ENCODE measurements around the gene BYSL.

Gene BYSL

GRCh38 chr6:41914869-41915530 is 6.3 kb upstream of the BYSL start:
- DNase-seq = no peak

GRCh38 chr6:41917528-41917927 is 3.8 kb upstream of the BYSL start:
- no peak for DNase-seq

GRCh38 chr6:41921712-41921998 is 356 bp downstream of the BYSL start:
- DNase-seq = no peak

- DNase-seq = no peak
Measured at GRCh38 chr6:41922154-41922553, 855 bp downstream of the BYSL start.

- no peak for DNase-seq
Measured at GRCh38 chr6:41927253-41927652, 6.0 kb downstream of the BYSL start.

GRCh38 chr6:41929924-41930323 is 8.6 kb downstream of the BYSL start:
- no peak for DNase-seq

GRCh38 chr6:41931792-41932191 is 10.5 kb downstream of the BYSL start:
- DNase-seq = no peak

- no peak for DNase-seq
Measured at GRCh38 chr6:41932378-41932777, 11.1 kb downstream of the BYSL start.

- DNase-seq = no peak
Measured at GRCh38 chr6:41934278-41935192, 13.2 kb downstream of the BYSL start.

GRCh38 chr6:41935193-41935574 is 13.9 kb downstream of the BYSL start:
- no peak for DNase-seq

GRCh38 chr6:41935685-41936072 is 14.4 kb downstream of the BYSL start:
- DNase-seq = no peak

GRCh38 chr6:41936073-41936837 is 15.0 kb downstream of the BYSL start:
- peak; percentile 48 for DNase-seq

- DNase-seq = no peak
Measured at GRCh38 chr6:41937472-41937860, 16.2 kb downstream of the BYSL start.

GRCh38 chr6:41937861-41938574 is 16.7 kb downstream of the BYSL start:
- no peak for DNase-seq

- DNase-seq = no peak
Measured at GRCh38 chr6:41938590-41939175, 17.4 kb downstream of the BYSL start.

GRCh38 chr6:41939176-41939847 is 18.0 kb downstream of the BYSL start:
- no peak for DNase-seq

- no peak for DNase-seq
Measured at GRCh38 chr6:41939848-41940758, 18.8 kb downstream of the BYSL start.

GRCh38 chr6:41940759-41941279 is 19.5 kb downstream of the BYSL start:
- DNase-seq = peak; percentile 58

GRCh38 chr6:41941280-41942066 is 20.2 kb downstream of the BYSL start, which contains the start of gene CCND3:
TSS of gene CCND3 (minus strand) at chr6:41941808. CDS start at chr6:41941649, 159 bp downstream.
- peak; percentile 93 for DNase-seq
